Testis (tissue), 3 donors: ENCODE results near the gene KLHL22. TPM values are rescaled to one million over a fixed set of nuclear protein-coding genes. Genes with fewer than 3 reads are reported as not detected.

Experiments used
- DNase-seq: peaks from one replicate; pipeline ENCODE4 v3.0.0-alpha.2; 2019
- H3K27ac ChIP-seq, 2 donors: fragments of 200-600 bp; sonication (generic); one replicate each; pipeline ENCODE4 v1.5.1; 2019
- H3K27me3 ChIP-seq: fragments of 200-600 bp; sonication (generic); one replicate; pipeline ENCODE4 v1.5.1; 2019
- H3K36me3 ChIP-seq: fragments of 200-600 bp; sonication (generic); one replicate; pipeline ENCODE4 v1.5.1; 2017; ENCODE audit warnings: low read depth; ENCODE audit errors: missing control alignments
- H3K4me1 ChIP-seq: fragments of 200-600 bp; sonication (generic); one replicate; pipeline ENCODE4 v1.5.1; 2019
- H3K4me3 ChIP-seq, 2 donors: fragments of 200-600 bp; sonication (generic); one replicate each; pipeline ENCODE4 v1.5.1; 2017 to 2019
- H3K9me3 ChIP-seq: fragments of 200-600 bp; sonication (generic); one replicate; pipeline ENCODE4 v1.5.1; 2017
- CTCF ChIP-seq, 3 experiments: fragments of 450-650 bp in 2 of 3; fragments of 200-600 bp in 1 of 3; sonication (generic) in 1 of 3; IDR thresholded peaks; one replicate each; pipeline ENCODE4 v1.5.1; 2016 to 2019; ENCODE audit warnings: antibody characterized with exemption in 3 of 3, mild to moderate bottlenecking in 2 of 3, moderate library complexity in 1 of 3
- POLR2A ChIP-seq: fragments of 450-650 bp; IDR thresholded peaks from one replicate; pipeline ENCODE4 v1.6.1; 2017; ENCODE audit warnings: antibody characterized with exemption, mild to moderate bottlenecking, moderate library complexity
- WGBS, 2 donors: methylation state at CpG; one replicate each; pipeline ENCODE4 v1.1.5; 2018; 5-methylcytosine and 5-hydroxymethylcytosine counted together
- intact Hi-C: fragments of 100-400 bp; cut with DNase I; formaldehyde crosslinking; loops from one replicate; pipeline ENCODE4 v1.15.1; 2023; ENCODE audit warnings: low total_unique reads
- polyA plus RNA-seq: library from polyadenylated mRNA; stranded (reverse); fragments of 350-450 nt; fragmentation: Illumina TruSeq; extraction: RNeasy Lipid Tissue Mini Kit (QIAGEN cat#74804); gene quantifications from one replicate; pipeline ENCODE4 v1.2.3, GENCODE V29; 2014; ENCODE audit warnings: low read depth, low replicate concordance; ENCODE audit not compliant: insufficient read depth
- total RNA-seq, 2 donors: library from RNA; depleted of rRNA; stranded (reverse); fragments of >200 nt; gene quantifications; one replicate each; pipeline ENCODE4 v1.2.3, GENCODE V29; 2016

Gene KLHL22
- total and polyA plus RNA-seq, 3 donors from 2014 or later = 18.1 to 41.7 (median 39.8) TPM

- Histone ChIP-seq H3K27me3 (no peaks in the 10 kb centered on the region), H3K27ac (peak overlapping the region in 1 of 2 donors; percentile 19), H3K4me1 (peaks cover 52% of the 10 kb centered on the region), H3K9me3 (no peaks in the 10 kb centered on the region), H3K36me3 (no peaks in the 10 kb centered on the region), H3K4me3 (no peak overlapping the region)
- WGBS, 2 donors = 77% methylated on average over 14 to 15 of the region's 15 CpGs
- DNase-seq = no peak
- TF ChIP-seq CTCF (IDR thresholded peaks at IDR 0.05) (no peak), POLR2A (no peak)
- intact Hi-C loops = no loop called here
These were observed 35.0 kb upstream of the KLHL22 start for GRCh38 chr22:20530368-20531153.

- WGBS, 2 donors = 94 to 95% methylated on average over 3 to 7 of the region's 7 CpGs
- TF ChIP-seq CTCF (IDR thresholded peaks at IDR 0.05) (no peak), POLR2A (no peak)
- peaks cover 47% of the 10 kb centered on the region for H3K4me1 ChIP-seq
- no peak overlapping the region for H3K27ac ChIP-seq
- no peak overlapping the region for H3K4me3 ChIP-seq
- H3K27me3 ChIP-seq = no peaks in the 10 kb centered on the region
- H3K9me3 ChIP-seq = no peaks in the 10 kb centered on the region
- DNase-seq = no peak
- intact Hi-C loops = no loop called here
- no peaks in the 10 kb centered on the region for H3K36me3 ChIP-seq
These were observed 32.9 kb upstream of the KLHL22 start for GRCh38 chr22:20528405-20528978.

DNA sequence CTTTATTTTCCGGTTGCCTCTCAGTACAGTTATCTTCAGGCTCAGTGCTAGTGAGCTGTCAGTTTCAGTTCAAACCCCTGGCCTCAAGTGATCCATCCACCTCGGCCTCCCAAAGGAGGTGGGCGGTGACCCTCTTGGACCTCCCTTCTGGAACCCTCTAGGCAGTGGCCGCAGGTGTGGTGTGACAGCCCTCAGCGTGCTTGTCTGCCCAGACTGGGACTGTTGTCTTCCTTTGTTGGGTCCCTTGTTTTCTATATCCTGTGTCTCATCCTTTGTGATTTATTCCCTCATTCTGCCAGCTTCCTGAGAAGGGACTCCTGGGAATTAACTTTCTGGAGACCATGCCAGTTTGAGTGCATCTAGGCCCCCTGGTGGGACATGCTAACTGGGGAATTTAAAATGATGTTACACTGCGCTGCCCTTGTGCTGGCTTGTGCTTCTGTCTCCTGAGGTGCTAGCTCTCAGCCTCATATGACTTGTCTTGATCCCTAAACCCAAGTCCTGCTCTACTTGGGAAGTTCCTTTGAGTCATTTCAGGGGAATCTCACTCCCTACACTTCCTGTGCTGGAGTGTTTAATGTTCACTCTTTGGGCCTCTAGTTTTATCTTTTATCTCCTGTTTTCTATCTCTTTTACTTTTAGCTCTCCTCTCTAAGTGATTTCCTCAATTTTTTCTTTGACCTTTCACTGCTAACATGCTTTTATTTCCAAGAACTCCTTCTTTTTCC lies 31.2 kb upstream of the KLHL22 start:
- Histone ChIP-seq H3K4me1 (peaks cover 32% of the 10 kb centered on the region), H3K36me3 (no peaks in the 10 kb centered on the region), H3K9me3 (no peaks in the 10 kb centered on the region), H3K27ac (no peak overlapping the region), H3K27me3 (no peaks in the 10 kb centered on the region), H3K4me3 (no peak overlapping the region)
- 69 to 72% methylated on average over 6 of the region's 6 CpGs for WGBS, 2 donors
- TF ChIP-seq POLR2A (no peak), CTCF (IDR thresholded peaks at IDR 0.05) (no peak)
- no peak for DNase-seq
- intact Hi-C loops = no loop called here

DNA sequence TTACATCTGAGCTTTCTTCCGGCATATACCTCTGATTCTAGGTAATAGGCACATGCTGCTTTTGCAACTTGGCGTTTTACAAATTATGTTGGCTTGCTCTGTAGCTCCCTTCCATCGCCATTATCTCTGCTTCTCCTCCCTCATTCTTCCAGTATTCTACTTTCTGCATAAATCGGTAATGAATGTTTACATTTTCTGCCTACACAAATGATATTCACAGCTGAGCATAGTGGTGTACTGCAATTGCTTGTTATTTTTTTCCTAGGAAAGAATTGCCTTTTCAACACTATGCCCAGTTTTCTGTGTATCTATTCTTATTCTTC lies 30.7 kb upstream of the KLHL22 start:
- TF ChIP-seq POLR2A (no peak), CTCF (IDR thresholded peaks at IDR 0.05) (no peak)
- Histone ChIP-seq H3K27ac (no peak overlapping the region), H3K4me1 (peaks cover 26% of the 10 kb centered on the region), H3K4me3 (no peak overlapping the region), H3K36me3 (no peaks in the 10 kb centered on the region), H3K9me3 (no peaks in the 10 kb centered on the region), H3K27me3 (no peaks in the 10 kb centered on the region)
- no peak for DNase-seq
- intact Hi-C loops = no loop called here
- WGBS, 2 donors = 65 to 75% methylated on average over 4 of the region's 4 CpGs
